Trophoblast cell (in vitro differentiated cells and primary cell): ENCODE results near the gene SLC16A9.

ENCODE experiments used
- DNase-seq, 2 donors: peaks; one replicate each; pipeline ENCODE4 v3.0.0-alpha.2; 2016
- H2AFZ ChIP-seq: 2 replicates; pipeline ENCODE4 v1.6.1; 2013; ENCODE audit warnings: low read length, moderate library complexity, mild to moderate bottlenecking; ENCODE audit not compliant: insufficient read depth, poor library complexity
- H2AK5ac ChIP-seq: 2 replicates; pipeline ENCODE4 v1.6.1; 2013; ENCODE audit warnings: mild to moderate bottlenecking, low read length
- H2BK120ac ChIP-seq: 2 replicates; pipeline ENCODE4 v1.6.1; 2013; ENCODE audit warnings: low read length, mild to moderate bottlenecking, moderate library complexity; ENCODE audit not compliant: insufficient read depth, poor library complexity
- H2BK12ac ChIP-seq: 2 replicates; pipeline ENCODE4 v1.6.1; 2013; ENCODE audit warnings: mild to moderate bottlenecking, low read length, moderate library complexity
- H2BK5ac ChIP-seq: 2 replicates; pipeline ENCODE4 v1.6.1; 2013; ENCODE audit warnings: low read length, low read depth, moderate library complexity, mild to moderate bottlenecking; ENCODE audit not compliant: poor library complexity
- H3K14ac ChIP-seq: 2 replicates; pipeline ENCODE4 v1.6.1; 2013; ENCODE audit warnings: mild to moderate bottlenecking, low read length
- H3K18ac ChIP-seq: 2 replicates; pipeline ENCODE4 v1.6.1; 2013; ENCODE audit warnings: mild to moderate bottlenecking, low read length
- H3K23ac ChIP-seq: 2 replicates; pipeline ENCODE4 v1.6.1; 2013; ENCODE audit warnings: low read length
- H3K27ac ChIP-seq: 2 replicates; pipeline ENCODE4 v1.5.1; 2013; ENCODE audit warnings: low read depth, mild to moderate bottlenecking, inconsistent platforms, low read length, moderate library complexity
- H3K27me3 ChIP-seq: 2 replicates; pipeline ENCODE4 v1.6.1; 2013; ENCODE audit warnings: inconsistent platforms, mild to moderate bottlenecking, low read length, moderate library complexity; ENCODE audit not compliant: insufficient read depth
- H3K36me3 ChIP-seq, 2 experiments: 1 replicate in 1 of 2; 2 replicates in 1 of 2; pipeline ENCODE4 v1.6.1; 2013; ENCODE audit warnings: low read length in 2 of 2, mild to moderate bottlenecking in 2 of 2, moderate library complexity in 1 of 2; ENCODE audit not compliant: insufficient read depth in 2 of 2, control insufficient read depth in 1 of 2
- H3K4ac ChIP-seq: 2 replicates; pipeline ENCODE4 v1.6.1; 2013; ENCODE audit warnings: low read depth, mild to moderate bottlenecking, low read length, moderate library complexity
- H3K4me1 ChIP-seq, 2 experiments: 1 replicate in 1 of 2; 2 replicates in 1 of 2; pipeline ENCODE4 v1.6.1; 2013; ENCODE audit warnings: low read length in 2 of 2, mild to moderate bottlenecking in 2 of 2, moderate library complexity in 1 of 2; ENCODE audit not compliant: insufficient read depth in 2 of 2, control insufficient read depth in 1 of 2
- H3K4me2 ChIP-seq: 2 replicates; pipeline ENCODE4 v1.6.1; 2013; ENCODE audit warnings: inconsistent platforms, mild to moderate bottlenecking, low read length, moderate library complexity
- H3K4me3 ChIP-seq: 2 replicates; pipeline ENCODE4 v1.5.1; 2013; ENCODE audit warnings: mild to moderate bottlenecking, low read depth, low read length, inconsistent platforms
- H3K79me1 ChIP-seq: one replicate; pipeline ENCODE4 v1.6.1; 2013; ENCODE audit warnings: low read length
- H3K79me2 ChIP-seq: 2 replicates; pipeline ENCODE4 v1.6.1; 2013; ENCODE audit warnings: low read length, mild to moderate bottlenecking; ENCODE audit not compliant: control insufficient read depth, insufficient read depth, poor library complexity
- H3K9ac ChIP-seq: 2 replicates; pipeline ENCODE4 v1.6.1; 2013; ENCODE audit warnings: mild to moderate bottlenecking, low read length
- H3K9me3 ChIP-seq: 2 replicates; pipeline ENCODE4 v1.6.1; 2013; ENCODE audit warnings: low read depth, mild to moderate bottlenecking, control low read depth, inconsistent platforms, low read length; ENCODE audit not compliant: insufficient read depth
- H4K12ac ChIP-seq: 2 replicates; pipeline ENCODE4 v1.6.1; 2013; ENCODE audit warnings: low read depth, mild to moderate bottlenecking, low read length, moderate library complexity
- H4K8ac ChIP-seq: 2 replicates; pipeline ENCODE4 v1.6.1; 2013; ENCODE audit warnings: low read depth, mild to moderate bottlenecking, low read length, moderate library complexity
- H4K91ac ChIP-seq: one replicate; pipeline ENCODE4 v1.6.1; 2013; ENCODE audit warnings: low read depth, mild to moderate bottlenecking, low read length, moderate library complexity
- WGBS: extraction: QIAGEN DNeasy Blood & Tissue Kit; methylation state at CpG from one replicate; pipeline ENCODE4 v1.1.7; 2013; ENCODE audit warnings: missing lambda C conversion rate; ENCODE audit not compliant: insufficient read length, insufficient coverage; ENCODE audit errors: extremely low coverage; 5-methylcytosine and 5-hydroxymethylcytosine counted together

The SLC16A9 gene

GRCh38 chr10:59700709-59701108, 8.9 kb downstream of the SLC16A9 start:
- no peaks in the 10 kb centered on the region for H3K9me3 ChIP-seq
- H2BK120ac ChIP-seq, result no peak overlapping the region
- no peaks in the 10 kb centered on the region for H3K79me2 ChIP-seq
- H3K4ac ChIP-seq, result no peak overlapping the region
- no peaks in the 10 kb centered on the region for H3K36me3 ChIP-seq
- H3K4me1 ChIP-seq, result no peaks in the 10 kb centered on the region
- H2BK12ac ChIP-seq, result no peak overlapping the region
- no peak overlapping the region for H3K9ac ChIP-seq
- H3K14ac ChIP-seq, result no peak overlapping the region
- H4K91ac ChIP-seq, result no peak overlapping the region
- no peak overlapping the region for H3K27ac ChIP-seq
- no peak overlapping the region for H2AFZ ChIP-seq
- H2AK5ac ChIP-seq, result no peak overlapping the region
- no peaks in the 10 kb centered on the region for H3K27me3 ChIP-seq
- H4K12ac ChIP-seq, result no peak overlapping the region
- WGBS, result no CpG with 5 or more reads among the region's 4 CpGs
- no peak for DNase-seq
- no peak overlapping the region for H3K4me3 ChIP-seq
- no peak overlapping the region for H3K18ac ChIP-seq
- no peak overlapping the region for H2BK5ac ChIP-seq
- H4K8ac ChIP-seq, result no peak overlapping the region
- H3K79me1 ChIP-seq, result no peaks in the 10 kb centered on the region
- no peak overlapping the region for H3K4me2 ChIP-seq
- no peak overlapping the region for H3K23ac ChIP-seq

GRCh38 chr10:59698326-59698725, 11.3 kb downstream of the SLC16A9 start:
- no peak for DNase-seq
- Histone ChIP-seq H3K27ac (no peak overlapping the region), H3K9ac (no peak overlapping the region), H3K4me2 (no peak overlapping the region), H3K18ac (no peak overlapping the region), H2BK120ac (no peak overlapping the region), H3K4ac (no peak overlapping the region), H3K23ac (peak overlapping the region; percentile 19), H4K12ac (no peak overlapping the region), H3K4me1 (no peaks in the 10 kb centered on the region), H4K91ac (no peak overlapping the region), H3K27me3 (no peaks in the 10 kb centered on the region), H3K14ac (no peak overlapping the region), H2BK5ac (no peak overlapping the region), H3K9me3 (no peaks in the 10 kb centered on the region), H3K79me2 (no peaks in the 10 kb centered on the region), H4K8ac (no peak overlapping the region), H3K36me3 (no peaks in the 10 kb centered on the region), H3K79me1 (no peaks in the 10 kb centered on the region), H3K4me3 (no peak overlapping the region), H2AFZ (no peak overlapping the region), H2BK12ac (no peak overlapping the region), H2AK5ac (no peak overlapping the region)
- no CpG with 5 or more reads among the region's 1 CpG for WGBS

GRCh38 chr10:59695637-59696036, 14.0 kb downstream of the SLC16A9 start:
- Histone ChIP-seq H3K4me3 (no peak overlapping the region), H3K79me1 (no peaks in the 10 kb centered on the region), H3K79me2 (no peaks in the 10 kb centered on the region), H2BK12ac (no peak overlapping the region), H2AFZ (no peak overlapping the region), H4K8ac (no peak overlapping the region), H2BK5ac (no peak overlapping the region), H2BK120ac (no peak overlapping the region), H3K36me3 (no peaks in the 10 kb centered on the region), H3K4me1 (no peaks in the 10 kb centered on the region), H3K23ac (no peak overlapping the region), H3K18ac (no peak overlapping the region), H3K4ac (no peak overlapping the region), H4K91ac (no peak overlapping the region), H3K9me3 (no peaks in the 10 kb centered on the region), H3K4me2 (no peak overlapping the region), H4K12ac (no peak overlapping the region), H3K14ac (no peak overlapping the region), H3K9ac (no peak overlapping the region), H3K27ac (no peak overlapping the region), H3K27me3 (no peaks in the 10 kb centered on the region), H2AK5ac (no peak overlapping the region)
- no peak for DNase-seq
- no CpG with 5 or more reads among the region's 3 CpGs for WGBS

- H3K4me3 ChIP-seq, result no peak overlapping the region
- no peaks in the 10 kb centered on the region for H3K27me3 ChIP-seq
- no peak overlapping the region for H3K4me2 ChIP-seq
- no CpG with 5 or more reads among the region's 1 CpG for WGBS
- H3K27ac ChIP-seq, result no peak overlapping the region
- H3K9me3 ChIP-seq, result no peaks in the 10 kb centered on the region
- H2AK5ac ChIP-seq, result no peak overlapping the region
- no peak overlapping the region for H2AFZ ChIP-seq
- no peak overlapping the region for H2BK5ac ChIP-seq
- no peaks in the 10 kb centered on the region for H3K79me1 ChIP-seq
- no peak overlapping the region for H3K4ac ChIP-seq
- no peak overlapping the region for H3K14ac ChIP-seq
- H4K91ac ChIP-seq, result no peak overlapping the region
- H2BK120ac ChIP-seq, result no peak overlapping the region
- H3K79me2 ChIP-seq, result no peaks in the 10 kb centered on the region
- H3K18ac ChIP-seq, result no peak overlapping the region
- H4K8ac ChIP-seq, result no peak overlapping the region
- H3K9ac ChIP-seq, result no peak overlapping the region
- H4K12ac ChIP-seq, result no peak overlapping the region
- no peak for DNase-seq
- no peak overlapping the region for H2BK12ac ChIP-seq
- H3K4me1 ChIP-seq, result no peaks in the 10 kb centered on the region
- H3K36me3 ChIP-seq, result no peaks in the 10 kb centered on the region
- no peak overlapping the region for H3K23ac ChIP-seq
Observed at GRCh38 chr10:59694936-59695335, 14.7 kb downstream of the SLC16A9 start.
